ENCODE results near the gene TUBG1.

TUBG1 gene

GRCh38 chr17:42660692-42661345 lies 51.3 kb downstream of the TUBG1 start:
- H3K27me3 ChIP-seq (ENCODE audit: control insufficient read depth, insufficient read depth, low read length), result no peaks in the 10 kb centered on the region
- H3K4me3 ChIP-seq (ENCODE audit: low read depth, low read length), result peak overlapping the region; percentile 30
- H3K9ac ChIP-seq (ENCODE audit: low read depth, low read length), result no peak overlapping the region
- H3K4me1 ChIP-seq (ENCODE audit: control insufficient read depth, insufficient read depth, low read length), result peaks cover 6% of the 10 kb centered on the region
- H3K36me3 ChIP-seq (ENCODE audit: control insufficient read depth, insufficient read depth, low read length), result peaks cover 13% of the 10 kb centered on the region
- no peaks in the 10 kb centered on the region for H3K9me3 ChIP-seq (ENCODE audit: control insufficient read depth, insufficient read depth, low read length)
